Mesenchymal stem cell (in vitro differentiated cells and primary cell): Measurements from ENCODE around the gene SPATA31D4. TPM values are rescaled to one million over a fixed set of nuclear protein-coding genes. Genes with fewer than 3 reads are reported as not detected.
"Not testable (repeated sequence)": the region's sequence is repeated elsewhere in the genome, so short reads cannot be mapped to it uniquely, and the experiment has no call there.

ENCODE experiments used
- DNase-seq: peaks from one replicate; pipeline ENCODE4 v3.0.0-alpha.2; 2013
- H2AFZ ChIP-seq: one replicate; pipeline ENCODE4 v1.6.1; 2013; ENCODE audit warnings: low read depth, mild to moderate bottlenecking, control low read depth, inconsistent platforms, low read length, moderate library complexity
- H2AK5ac ChIP-seq: 2 replicates; pipeline ENCODE4 v1.6.1; 2013; ENCODE audit warnings: low read length, moderate library complexity, mild to moderate bottlenecking, inconsistent platforms; ENCODE audit not compliant: severe bottlenecking
- H2BK120ac ChIP-seq: one replicate; pipeline ENCODE4 v1.6.1; 2013; ENCODE audit warnings: low read depth, mild to moderate bottlenecking, inconsistent platforms, low read length, moderate library complexity
- H2BK12ac ChIP-seq, 2 experiments: one replicate each; pipeline ENCODE4 v1.6.1; 2013; ENCODE audit warnings: inconsistent platforms in 2 of 2, low read length in 2 of 2, mild to moderate bottlenecking in 2 of 2, moderate library complexity in 2 of 2, control low read depth in 1 of 2
- H2BK15ac ChIP-seq: one replicate; pipeline ENCODE4 v1.6.1; 2013; ENCODE audit warnings: mild to moderate bottlenecking, low read depth, inconsistent platforms; ENCODE audit not compliant: poor library complexity, severe bottlenecking
- H2BK5ac ChIP-seq: 2 replicates; pipeline ENCODE4 v1.6.1; 2013; ENCODE audit warnings: low read depth, mild to moderate bottlenecking, low read length, control low read depth, inconsistent platforms; ENCODE audit not compliant: poor library complexity, severe bottlenecking
- H3K14ac ChIP-seq, 2 experiments: one replicate each; pipeline ENCODE4 v1.6.1; 2013; ENCODE audit warnings: inconsistent platforms in 2 of 2, low read length in 2 of 2, control low read depth in 1 of 2, mild to moderate bottlenecking in 1 of 2, moderate library complexity in 1 of 2
- H3K18ac ChIP-seq, 2 experiments: one replicate each; pipeline ENCODE4 v1.6.1; 2013; ENCODE audit warnings: inconsistent platforms in 2 of 2, low read length in 2 of 2, control low read depth in 1 of 2, low read depth in 1 of 2, mild to moderate bottlenecking in 1 of 2
- H3K23ac ChIP-seq, 2 experiments: one replicate each; pipeline ENCODE4 v1.6.1; 2013; ENCODE audit warnings: inconsistent platforms in 2 of 2, low read length in 2 of 2, mild to moderate bottlenecking in 2 of 2, moderate library complexity in 2 of 2, control low read depth in 1 of 2
- H3K27ac ChIP-seq: 2 replicates; pipeline ENCODE4 v1.5.1; 2013; ENCODE audit warnings: mild to moderate bottlenecking, moderate library complexity, low read length, control low read depth, inconsistent platforms; ENCODE audit not compliant: poor library complexity, severe bottlenecking
- H3K27me3 ChIP-seq, 2 experiments: 2 replicates each; pipeline versions ENCODE4 v1.6.1 to v1.7.0; 2013; ENCODE audit warnings: low read length in 2 of 2, mild to moderate bottlenecking in 2 of 2, moderate library complexity in 2 of 2, control low read depth in 1 of 2, inconsistent platforms in 1 of 2; ENCODE audit not compliant: control insufficient read depth in 1 of 2, insufficient read depth in 1 of 2
- H3K36me3 ChIP-seq, 2 experiments: 2 replicates each; pipeline versions ENCODE4 v1.6.1 to v1.7.0; 2013; ENCODE audit warnings: low read length in 2 of 2, control low read depth in 1 of 2, inconsistent platforms in 1 of 2, low read depth in 1 of 2, mild to moderate bottlenecking in 1 of 2; ENCODE audit not compliant: insufficient read depth in 2 of 2, control insufficient read depth in 1 of 2
- H3K4ac ChIP-seq, 2 experiments: one replicate each; pipeline ENCODE4 v1.6.1; 2013; ENCODE audit warnings: inconsistent platforms in 2 of 2, low read length in 2 of 2, mild to moderate bottlenecking in 2 of 2, moderate library complexity in 2 of 2, control low read depth in 1 of 2, low read depth in 1 of 2
- H3K4me1 ChIP-seq: 2 replicates; pipeline ENCODE4 v1.6.1; 2013; ENCODE audit warnings: low read depth, low read length, control low read depth; ENCODE audit not compliant: control insufficient read depth, insufficient read depth
- H3K4me2 ChIP-seq: 2 replicates; pipeline ENCODE4 v1.6.1; 2013; ENCODE audit warnings: low read length, mild to moderate bottlenecking, inconsistent platforms; ENCODE audit not compliant: poor library complexity, severe bottlenecking
- H3K4me3 ChIP-seq, 2 experiments: 2 replicates each; pipeline versions ENCODE4 v1.5.1 to v1.7.0; 2013; ENCODE audit warnings: low read length in 2 of 2, mild to moderate bottlenecking in 2 of 2, control low read depth in 1 of 2, low read depth in 1 of 2; ENCODE audit not compliant: insufficient read depth in 1 of 2
- H3K79me1 ChIP-seq: replicated peaks from 2 replicates; pipeline ENCODE4 v1.6.1; 2013; ENCODE audit warnings: mild to moderate bottlenecking, control low read depth, low read length, inconsistent platforms; ENCODE audit not compliant: poor library complexity, severe bottlenecking
- H3K9ac ChIP-seq: 2 replicates; pipeline ENCODE4 v1.7.0; 2013; ENCODE audit warnings: mild to moderate bottlenecking, low read length, moderate library complexity
- H3K9me3 ChIP-seq: 2 replicates; pipeline ENCODE4 v1.7.0; 2013; ENCODE audit warnings: mild to moderate bottlenecking, low read length; ENCODE audit not compliant: control insufficient read depth
- H4K8ac ChIP-seq: one replicate; pipeline ENCODE4 v1.6.1; 2013; ENCODE audit warnings: inconsistent platforms, mild to moderate bottlenecking, low read length, moderate library complexity
- H4K91ac ChIP-seq: one replicate; pipeline ENCODE4 v1.6.1; 2013; ENCODE audit warnings: mild to moderate bottlenecking, low read length, inconsistent platforms
- WGBS: methylation state at CpG from one replicate; pipeline ENCODE4 v1.1.7; 2013; ENCODE audit warnings: mixed read lengths; 5-methylcytosine and 5-hydroxymethylcytosine counted together
- polyA plus RNA-seq, 2 experiments: library from polyadenylated mRNA; stranded (reverse); fragments of 200-250 nt; gene quantifications; one replicate each; pipeline ENCODE4 v1.2.3, GENCODE V29; 2013

Gene SPATA31D4
- polyA plus RNA-seq (2013, experiment 1 of 2) = not detected
- not detected for polyA plus RNA-seq (2013, experiment 2 of 2)

DNA sequence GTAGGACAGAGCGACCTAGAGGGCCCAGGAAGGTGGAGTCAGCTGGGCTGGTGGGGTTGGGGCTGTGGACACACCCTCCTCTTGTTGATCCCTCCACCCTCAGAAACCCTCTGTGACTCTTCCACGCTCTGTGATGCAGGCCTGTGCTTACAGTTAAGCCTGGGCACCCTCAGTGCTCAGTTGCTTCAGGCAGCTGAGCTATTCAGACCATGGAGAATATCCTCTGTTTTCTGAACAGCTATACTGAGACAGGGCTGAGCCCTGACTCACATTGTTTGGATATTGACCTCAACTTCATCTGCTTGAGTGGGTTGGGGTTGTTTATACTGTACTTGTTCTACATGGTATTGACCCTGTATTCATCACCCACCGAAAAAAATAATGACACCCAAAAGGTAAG lies at the start of gene SPATA31D4:
SPATA31D4 (plus strand) TSS at position 124 of the 400 bp plus-strand sequence; CDS start at position 210, 86 bp downstream.
- not testable (repeated sequence) for H3K4me1 ChIP-seq, H2BK12ac ChIP-seq, H3K4me3 ChIP-seq, H3K4ac ChIP-seq, H3K79me1 ChIP-seq, H2BK15ac ChIP-seq, H3K18ac ChIP-seq, DNase-seq, H3K9me3 ChIP-seq, H3K27ac ChIP-seq, H3K14ac ChIP-seq, H2AFZ ChIP-seq, H3K4me2 ChIP-seq, H2BK5ac ChIP-seq, H3K36me3 ChIP-seq, H3K23ac ChIP-seq, H2BK120ac ChIP-seq, H4K8ac ChIP-seq, H3K27me3 ChIP-seq, H3K9ac ChIP-seq, H4K91ac ChIP-seq, H2AK5ac ChIP-seq
- no CpG with 5 or more reads among the region's 3 CpGs for WGBS

DNA sequence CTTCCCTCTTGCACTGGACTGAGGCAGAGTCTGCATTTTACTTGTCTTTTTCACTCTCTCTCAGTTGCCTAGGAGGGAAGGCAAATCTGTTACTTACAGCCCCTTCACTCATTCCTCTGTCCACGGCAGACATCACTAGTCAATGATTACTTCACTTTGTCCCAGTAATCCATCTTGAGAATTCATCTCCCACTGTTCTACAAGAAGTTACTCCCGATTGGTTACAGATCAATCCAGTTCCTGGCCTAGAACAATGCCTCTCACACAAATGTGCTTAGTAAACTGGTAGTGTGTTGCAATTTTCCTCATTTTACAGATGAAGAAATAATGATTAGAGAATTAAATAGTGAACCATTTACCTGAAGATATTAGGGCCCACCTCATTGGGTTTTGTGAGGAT lies 49.7 kb upstream of the SPATA31D4 start:
- no peak overlapping the region for H2AK5ac ChIP-seq
- H4K8ac ChIP-seq = no peak overlapping the region
- H3K23ac ChIP-seq = no peak overlapping the region
- H3K27ac ChIP-seq = no peak overlapping the region
- H3K14ac ChIP-seq = no peak overlapping the region
- no peaks in the 10 kb centered on the region for H3K36me3 ChIP-seq
- no peaks in the 10 kb centered on the region for H3K27me3 ChIP-seq
- H3K79me1 ChIP-seq = no peaks in the 10 kb centered on the region
- H3K9me3 ChIP-seq = no peaks in the 10 kb centered on the region
- H2BK15ac ChIP-seq = no peak overlapping the region
- 96% methylated on average over 1 of the region's 2 CpGs for WGBS
- H3K4me3 ChIP-seq = no peak overlapping the region
- no peak overlapping the region for H3K9ac ChIP-seq
- H3K4me1 ChIP-seq = peaks cover 2% of the 10 kb centered on the region
- no peak for DNase-seq
- no peak overlapping the region for H2BK120ac ChIP-seq
- H3K4me2 ChIP-seq = no peak overlapping the region
- peak overlapping the region; percentile 57 to 93 for H2BK12ac ChIP-seq
- no peak overlapping the region for H2AFZ ChIP-seq
- H2BK5ac ChIP-seq = no peak overlapping the region
- no peak overlapping the region for H4K91ac ChIP-seq
- H3K18ac ChIP-seq = peak overlapping the region in 1 of 2 experiments; percentile 33
- no peak overlapping the region for H3K4ac ChIP-seq

DNA sequence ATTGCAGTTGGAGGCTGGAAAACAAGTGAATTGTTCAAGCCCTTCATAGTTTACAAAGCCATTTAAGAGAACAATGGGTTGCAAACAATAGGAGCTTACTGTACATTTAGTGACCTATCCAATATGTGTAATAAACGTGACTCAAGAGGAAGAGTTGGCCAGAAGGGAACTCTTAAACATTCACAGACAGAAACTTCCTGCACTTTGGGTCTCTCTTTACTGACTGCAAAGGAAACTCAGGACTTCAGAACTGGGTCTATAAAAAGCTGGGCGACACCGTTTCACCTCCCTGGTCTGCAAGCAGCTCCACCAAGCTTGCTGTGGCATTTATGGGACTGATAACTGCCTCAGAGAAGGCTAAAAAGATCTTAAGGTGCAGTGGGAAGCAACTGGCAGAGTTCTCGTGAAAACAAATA lies 48.7 kb upstream of the SPATA31D4 start:
- Histone ChIP-seq H2BK120ac (peak overlapping the region; percentile 11), H3K14ac (no peak overlapping the region), H3K27me3 (no peaks in the 10 kb centered on the region), H3K4ac (no peak overlapping the region), H3K4me2 (no peak overlapping the region), H3K4me3 (no peak overlapping the region), H4K8ac (no peak overlapping the region), H3K9me3 (no peaks in the 10 kb centered on the region), H2BK5ac (no peak overlapping the region), H3K27ac (no peak overlapping the region), H2AFZ (no peak overlapping the region), H3K9ac (no peak overlapping the region), H3K23ac (no peak overlapping the region), H2AK5ac (no peak overlapping the region), H3K36me3 (no peaks in the 10 kb centered on the region), H2BK12ac (no peak overlapping the region), H3K79me1 (no peaks in the 10 kb centered on the region), H4K91ac (no peak overlapping the region), H3K18ac (peak overlapping the region in 1 of 2 experiments; percentile 66), H2BK15ac (peak overlapping the region; percentile 12), H3K4me1 (peaks cover 2% of the 10 kb centered on the region)
- DNase-seq = peak; percentile 27
- WGBS = 21% methylated on average over 3 of the region's 4 CpGs

DNA sequence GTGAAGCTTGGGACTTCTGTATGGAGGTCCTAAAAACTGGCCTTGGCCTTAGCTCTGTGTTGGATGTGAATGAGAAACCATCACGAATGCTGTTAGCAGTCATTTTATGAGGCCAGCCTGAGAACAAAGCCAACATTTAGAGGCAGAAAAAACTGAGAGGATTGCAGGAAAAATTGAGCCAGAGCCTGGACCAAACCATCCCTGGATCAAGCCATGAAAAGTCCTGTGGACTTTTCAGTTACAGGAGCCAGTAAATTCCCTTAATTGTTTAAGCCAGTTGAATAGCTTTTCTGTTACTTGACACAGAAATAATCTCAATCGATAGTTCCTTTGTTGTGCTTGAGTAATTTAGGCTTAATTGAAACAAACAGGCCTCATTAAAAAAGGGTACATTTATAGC lies 42.6 kb upstream of the SPATA31D4 start:
- no peak overlapping the region for H3K4ac ChIP-seq
- WGBS = 89% methylated on average over 1 of the region's 2 CpGs
- no peak overlapping the region for H2BK15ac ChIP-seq
- no peak overlapping the region for H3K4me2 ChIP-seq
- no peak overlapping the region for H2BK12ac ChIP-seq
- no peak overlapping the region for H3K4me3 ChIP-seq
- no peak overlapping the region for H2AFZ ChIP-seq
- H3K23ac ChIP-seq = no peak overlapping the region
- H3K27ac ChIP-seq = no peak overlapping the region
- H3K27me3 ChIP-seq = no peaks in the 10 kb centered on the region
- H3K18ac ChIP-seq = no peak overlapping the region
- no peaks in the 10 kb centered on the region for H3K79me1 ChIP-seq
- H2BK120ac ChIP-seq = no peak overlapping the region
- H3K14ac ChIP-seq = no peak overlapping the region
- H4K91ac ChIP-seq = no peak overlapping the region
- no peak overlapping the region for H2AK5ac ChIP-seq
- H3K4me1 ChIP-seq = no peaks in the 10 kb centered on the region
- no peak overlapping the region for H3K9ac ChIP-seq
- no peak for DNase-seq
- H3K9me3 ChIP-seq = no peaks in the 10 kb centered on the region
- no peak overlapping the region for H2BK5ac ChIP-seq
- H4K8ac ChIP-seq = no peak overlapping the region
- H3K36me3 ChIP-seq = no peaks in the 10 kb centered on the region
